ENCODE results near the gene SAA2. TPM values are rescaled to one million over a fixed set of nuclear protein-coding genes. Genes with fewer than 3 reads are reported as not detected.
A peak's percentile ranks its signal among the peaks of the same experiment; 100 is the strongest.
"Not testable (repeated sequence)": the region's sequence is repeated elsewhere in the genome, so short reads cannot be mapped to it uniquely, and the experiment has no call there.

Gene SAA2
- total RNA-seq, 4 donors from 2014 or later = 1.1 to 4.4 TPM; not detected in 2

DNA sequence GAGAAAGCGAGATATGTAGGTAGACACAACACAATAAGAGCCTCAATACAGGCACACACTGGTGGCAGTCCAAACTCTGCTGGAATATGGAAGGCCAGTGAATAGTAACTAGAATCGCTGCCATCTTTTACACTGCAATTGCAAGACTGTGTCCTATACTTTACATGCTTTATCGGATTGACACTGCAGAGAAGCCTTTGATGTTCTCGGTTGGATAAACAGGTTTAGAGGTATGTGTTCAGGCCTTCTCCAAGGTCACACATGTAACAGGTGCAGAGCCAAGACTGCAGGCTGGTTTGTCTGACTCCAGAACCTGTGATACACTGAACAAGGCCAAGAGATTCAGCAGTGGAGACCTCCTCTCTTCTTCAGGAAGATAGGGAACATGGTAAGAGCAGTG lies 22.7 kb upstream of the SAA2 start:
- H3K4me3 ChIP-seq = no peak overlapping the region
- no peaks in the 10 kb centered on the region for H3K36me3 ChIP-seq
- intact Hi-C loops (cut with DNase I; ENCODE audit: low total_unique reads) = no loop called here
- in situ Hi-C loops (cut with MboI; ENCODE audit: low pct_ligation_motif_present in 1 of 4, low pct_unique_long_range_greater_than_20kb in 1 of 4, low sequenced_read_pairs in 3 of 4) = no loop called here
- H3K9me3 ChIP-seq = no peaks in the 10 kb centered on the region
- WGBS, 2 donors (ENCODE audit: low coverage in 1 of 2) = 73 to 100% methylated on average over 2 to 4 of the region's 4 CpGs
- DNase-seq = no peak
- peaks cover 0 to 3% (median 0%) of the 10 kb centered on the region in 4 donors for H3K4me1 ChIP-seq
- no peak for TF ChIP-seq POLR2AphosphoS5 (IDR thresholded peaks at IDR 0.05)
- no peak for TF ChIP-seq EP300 (IDR thresholded peaks at IDR 0.05; ENCODE audit: low read depth)
- H3K27me3 ChIP-seq = no peaks in the 10 kb centered on the region
- no peak overlapping the region for H3K27ac ChIP-seq

DNA sequence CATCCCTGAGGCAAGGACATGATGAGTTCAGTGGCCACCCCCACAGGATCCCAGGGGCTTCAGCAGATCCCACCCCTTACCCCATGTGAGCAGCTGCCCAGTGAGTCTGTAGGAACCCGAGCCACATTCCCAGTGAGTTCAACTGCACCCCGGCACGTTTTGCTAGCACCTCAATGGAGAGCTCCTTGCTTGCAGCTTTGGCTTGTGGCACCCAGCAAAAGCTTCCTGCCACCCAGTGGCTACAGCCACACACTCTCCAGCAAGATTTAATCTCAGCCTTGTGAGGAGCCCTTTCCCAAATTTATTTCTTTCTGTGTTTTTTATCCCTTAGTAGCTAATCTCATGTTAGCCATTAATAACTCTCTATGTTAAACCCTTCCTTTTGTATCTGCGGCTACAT lies 21.6 kb upstream of the SAA2 start:
- in situ Hi-C loops (cut with MboI; ENCODE audit: low pct_ligation_motif_present in 1 of 4, low pct_unique_long_range_greater_than_20kb in 1 of 4, low sequenced_read_pairs in 3 of 4) = no loop called here
- intact Hi-C loops (cut with DNase I; ENCODE audit: low total_unique reads) = no loop called here
- TF ChIP-seq POLR2A (IDR thresholded peaks at IDR 0.05) = no peak
- TF ChIP-seq, protein P1, sequence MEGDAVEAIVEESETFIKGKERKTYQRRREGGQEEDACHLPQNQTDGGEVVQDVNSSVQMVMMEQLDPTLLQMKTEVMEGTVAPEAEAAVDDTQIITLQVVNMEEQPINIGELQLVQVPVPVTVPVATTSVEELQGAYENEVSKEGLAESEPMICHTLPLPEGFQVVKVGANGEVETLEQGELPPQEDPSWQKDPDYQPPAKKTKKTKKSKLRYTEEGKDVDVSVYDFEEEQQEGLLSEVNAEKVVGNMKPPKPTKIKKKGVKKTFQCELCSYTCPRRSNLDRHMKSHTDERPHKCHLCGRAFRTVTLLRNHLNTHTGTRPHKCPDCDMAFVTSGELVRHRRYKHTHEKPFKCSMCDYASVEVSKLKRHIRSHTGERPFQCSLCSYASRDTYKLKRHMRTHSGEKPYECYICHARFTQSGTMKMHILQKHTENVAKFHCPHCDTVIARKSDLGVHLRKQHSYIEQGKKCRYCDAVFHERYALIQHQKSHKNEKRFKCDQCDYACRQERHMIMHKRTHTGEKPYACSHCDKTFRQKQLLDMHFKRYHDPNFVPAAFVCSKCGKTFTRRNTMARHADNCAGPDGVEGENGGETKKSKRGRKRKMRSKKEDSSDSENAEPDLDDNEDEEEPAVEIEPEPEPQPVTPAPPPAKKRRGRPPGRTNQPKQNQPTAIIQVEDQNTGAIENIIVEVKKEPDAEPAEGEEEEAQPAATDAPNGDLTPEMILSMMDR (IDR thresholded peaks at IDR 0.05) = no peak
- Histone ChIP-seq H3K4me1 (peaks cover 0 to 3% (median 0%) of the 10 kb centered on the region in 4 donors), H3K9me3 (no peaks in the 10 kb centered on the region), H3K27ac (no peak overlapping the region), H3K36me3 (no peaks in the 10 kb centered on the region), H3K27me3 (no peaks in the 10 kb centered on the region), H3K4me3 (no peak overlapping the region)
- WGBS, 2 donors (ENCODE audit: low coverage in 1 of 2) = 85% methylated on average over 4 of the region's 4 CpGs; no CpG with 5 or more reads in 1 of the 2 donors
- no peak for DNase-seq

DNA sequence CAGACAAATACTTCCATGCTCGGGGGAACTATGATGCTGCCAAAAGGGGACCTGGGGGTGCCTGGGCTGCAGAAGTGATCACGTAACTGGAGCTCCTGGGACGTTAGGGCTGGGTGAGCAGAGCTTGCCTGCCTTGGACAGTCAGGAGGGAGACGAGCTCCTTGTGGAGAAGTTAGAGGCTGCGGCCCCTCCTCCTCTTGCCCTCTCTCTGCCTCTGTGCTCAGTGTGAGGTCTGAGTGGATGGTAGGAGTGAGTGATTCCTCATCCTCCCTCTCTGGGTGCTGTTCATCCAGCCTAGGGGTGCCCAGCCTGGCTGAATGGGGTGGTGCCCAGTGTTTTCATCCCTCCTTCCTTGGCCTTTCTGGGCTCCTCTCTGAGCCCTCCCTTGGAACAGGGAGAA lies 20.8 kb upstream of the SAA2 start:
- H3K4me1 ChIP-seq; intact Hi-C loops (cut with DNase I; ENCODE audit: low total_unique reads); H3K27me3 ChIP-seq; DNase-seq; H3K27ac ChIP-seq; H3K36me3 ChIP-seq; in situ Hi-C loops (cut with MboI; ENCODE audit: low pct_ligation_motif_present in 1 of 4, low pct_unique_long_range_greater_than_20kb in 1 of 4, low sequenced_read_pairs in 3 of 4); H3K4me3 ChIP-seq; H3K9me3 ChIP-seq: not testable (repeated sequence)
- WGBS, 2 donors (ENCODE audit: low coverage in 1 of 2) = no CpG with 5 or more reads among the region's 5 CpGs

DNA sequence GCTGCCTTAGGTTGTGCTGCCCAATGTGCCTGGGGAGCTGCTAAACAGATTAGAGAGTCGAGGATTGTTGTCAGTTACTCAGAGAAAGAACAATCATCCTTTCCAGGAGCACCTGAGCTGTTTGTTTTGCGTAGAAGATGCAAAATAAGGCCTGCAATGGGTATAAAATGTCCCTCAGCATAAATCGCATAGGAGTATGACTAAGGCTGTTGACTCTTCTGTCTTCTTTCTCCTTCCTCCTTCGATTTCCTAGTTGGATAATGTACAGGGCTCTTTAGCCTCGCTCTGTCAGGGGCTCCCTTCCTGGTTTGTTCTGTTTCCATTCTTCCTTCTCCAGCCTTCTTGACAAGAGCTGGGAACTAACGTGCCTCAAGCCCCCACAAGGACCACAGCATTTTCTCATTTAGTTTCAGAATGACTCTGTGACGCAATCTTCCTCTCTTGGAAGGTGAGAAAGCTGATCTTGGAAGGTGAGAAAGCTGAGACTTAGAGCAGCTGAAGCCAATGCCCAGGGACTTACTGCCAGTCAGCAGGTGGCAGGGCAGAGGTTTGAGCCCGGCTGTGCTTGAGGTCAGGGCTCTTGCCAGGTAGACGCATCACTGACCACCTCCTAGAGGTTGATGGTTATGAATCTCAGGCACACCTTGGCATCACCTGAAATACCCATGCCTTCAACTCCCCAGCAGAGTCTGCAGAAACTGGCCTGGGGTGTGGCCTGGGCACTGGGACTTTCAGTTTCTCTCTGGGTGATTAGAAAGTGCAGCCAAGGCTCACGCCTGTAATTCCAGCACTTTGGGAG lies 19.1 kb upstream of the SAA2 start:
- H3K4me1 ChIP-seq; H3K9me3 ChIP-seq; H3K27me3 ChIP-seq; intact Hi-C loops (cut with DNase I; ENCODE audit: low total_unique reads); H3K4me3 ChIP-seq; in situ Hi-C loops (cut with MboI; ENCODE audit: low pct_ligation_motif_present in 1 of 4, low pct_unique_long_range_greater_than_20kb in 1 of 4, low sequenced_read_pairs in 3 of 4); DNase-seq; H3K36me3 ChIP-seq: not testable (repeated sequence)
- 37 to 100% methylated on average over 1 to 4 of the region's 10 CpGs for WGBS, 2 donors (ENCODE audit: low coverage in 1 of 2)
- peak overlapping the region in 1 of 4 donors; percentile 43 for H3K27ac ChIP-seq

DNA sequence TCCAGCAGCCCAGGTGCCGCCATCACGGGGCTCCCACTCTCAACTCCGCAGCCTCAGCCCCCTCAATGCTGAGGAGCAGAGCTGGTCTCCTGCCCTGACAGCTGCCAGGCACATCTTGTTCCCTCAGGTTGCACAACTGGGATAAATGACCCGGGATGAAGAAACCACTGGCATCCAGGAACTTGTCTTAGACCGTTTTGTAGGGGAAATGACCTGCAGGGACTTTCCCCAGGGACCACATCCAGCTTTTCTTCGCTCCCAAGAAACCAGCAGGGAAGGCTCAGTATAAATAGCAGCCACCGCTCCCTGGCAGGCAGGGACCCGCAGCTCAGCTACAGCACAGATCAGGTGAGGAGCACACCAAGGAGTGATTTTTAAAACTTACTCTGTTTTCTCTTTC lies 17.5 kb upstream of the SAA2 start, which contains the start of gene SAA1:
Gene SAA1 (plus strand): TSS at position 316 of the 400 bp plus-strand sequence. CDS start 624 bp downstream, outside the sequence.
- H3K36me3 ChIP-seq = no peaks in the 10 kb centered on the region
- no peak for DNase-seq
- H3K9me3 ChIP-seq = no peaks in the 10 kb centered on the region
- no peaks in the 10 kb centered on the region for H3K27me3 ChIP-seq
- in situ Hi-C loops (cut with MboI; ENCODE audit: low pct_ligation_motif_present in 1 of 4, low pct_unique_long_range_greater_than_20kb in 1 of 4, low sequenced_read_pairs in 3 of 4) (no loop called here), intact Hi-C loops (cut with DNase I; ENCODE audit: low total_unique reads) (no loop called here)
- H3K27ac ChIP-seq = no peak within 1 kb of the TSS
- no peak within 1 kb of the TSS for H3K4me3 ChIP-seq
- H3K4me1 ChIP-seq = peaks cover 0 to 3% (median 0%) of the 10 kb centered on the region in 4 donors
- TF ChIP-seq, protein P1 (IDR thresholded peaks at IDR 0.05) = no peak
- no peak for TF ChIP-seq POLR2AphosphoS5 (IDR thresholded peaks at IDR 0.05)
- no peak for TF ChIP-seq EP300 (IDR thresholded peaks at IDR 0.05; ENCODE audit: low read depth)
- no peak for TF ChIP-seq POLR2A (IDR thresholded peaks at IDR 0.05)
- 81% methylated on average over 6 of the region's 8 CpGs; no CpG with 5 or more reads in 1 of the 2 donors for WGBS, 2 donors (ENCODE audit: low coverage in 1 of 2)

Data from transverse colon (tissue), 4 donors.